Activated naive CD4-positive, alpha-beta T cell treated with anti-CD3 and anti-CD28 coated beads, Interleukin-2, amount 50 U/mL, for 16 hours (primary cell): ENCODE data around the gene DCTN2.

ENCODE experiments used
- DNase-seq: peaks from one replicate; pipeline ENCODE4 v3.0.0-alpha.2; 2020

DCTN2 gene

DNA sequence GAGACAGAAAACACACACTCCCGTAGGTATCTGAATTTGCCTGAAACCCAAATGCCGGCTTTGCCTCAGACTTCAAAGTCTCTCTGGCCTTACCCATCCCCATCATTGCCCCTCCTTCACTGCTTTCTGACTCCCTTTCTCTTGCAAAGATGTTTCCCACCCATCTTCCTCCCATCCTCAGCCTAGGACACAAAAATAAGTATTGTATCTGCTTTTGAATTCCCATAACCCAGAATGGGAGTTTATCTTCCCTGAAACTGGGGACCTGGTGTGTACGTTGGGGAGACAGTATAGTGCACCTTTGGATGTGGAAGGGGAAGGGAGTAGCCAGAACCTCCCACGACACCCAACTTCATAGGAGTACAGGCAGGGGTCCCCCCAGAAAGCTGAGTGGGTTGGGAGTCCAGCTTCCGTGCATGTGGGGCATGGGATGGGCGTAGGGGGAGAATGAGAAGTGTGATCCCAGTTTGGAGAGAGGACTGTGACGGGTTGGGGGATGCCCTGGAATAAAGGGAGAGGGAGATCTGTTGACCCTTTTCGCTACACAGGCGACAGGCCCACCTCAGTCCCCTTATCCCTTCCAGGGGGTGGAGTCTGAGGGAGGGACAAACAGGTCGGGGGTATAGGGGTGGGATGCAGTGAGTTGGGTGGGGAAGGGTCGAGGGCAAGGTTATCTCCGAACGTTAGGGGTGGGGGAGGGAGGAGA lies 2.4 kb upstream of the DCTN2 start:
- no peak for DNase-seq

- DNase-seq = no peak
These were observed 1.5 kb upstream of the DCTN2 start for GRCh38 chr12:57548488-57548887.

GRCh38 chr12:57548013-57548315 lies 972 bp upstream of the DCTN2 start:
- no peak for DNase-seq

DNA sequence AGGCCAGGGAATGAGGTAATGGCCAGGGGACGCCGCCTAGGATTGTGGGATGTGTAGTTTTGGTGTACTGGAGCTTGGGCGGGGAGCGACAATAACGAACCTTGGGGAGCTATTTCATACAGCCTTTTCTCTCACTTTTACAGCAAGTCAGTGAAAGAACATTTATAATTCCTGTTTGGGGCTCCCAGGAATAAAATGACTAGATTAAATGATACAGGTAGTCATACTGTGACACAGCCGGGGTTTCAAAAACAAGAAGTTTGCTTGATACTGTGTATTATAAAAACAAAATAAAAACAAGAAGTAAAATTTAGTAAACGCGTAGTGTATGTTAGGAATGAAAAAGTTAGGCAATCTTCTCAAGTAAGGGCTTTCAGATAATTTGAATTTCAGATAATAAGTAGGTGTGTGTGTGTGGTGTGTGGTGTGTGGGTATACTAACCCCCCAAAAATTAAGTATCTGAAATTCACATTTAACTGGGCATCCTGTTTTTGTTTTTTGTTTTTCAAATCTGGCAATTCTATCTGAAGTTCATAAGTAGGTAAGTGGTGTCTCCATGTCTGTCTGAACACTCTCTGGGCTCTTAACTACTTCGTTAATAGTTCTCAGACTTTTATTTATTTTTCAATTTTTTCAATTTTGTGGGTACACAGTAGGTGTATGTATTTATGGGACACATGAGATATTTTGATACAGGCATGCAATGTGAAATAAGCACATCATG lies 458 bp upstream of the DCTN2 start:
- DNase-seq = no peak

DNA sequence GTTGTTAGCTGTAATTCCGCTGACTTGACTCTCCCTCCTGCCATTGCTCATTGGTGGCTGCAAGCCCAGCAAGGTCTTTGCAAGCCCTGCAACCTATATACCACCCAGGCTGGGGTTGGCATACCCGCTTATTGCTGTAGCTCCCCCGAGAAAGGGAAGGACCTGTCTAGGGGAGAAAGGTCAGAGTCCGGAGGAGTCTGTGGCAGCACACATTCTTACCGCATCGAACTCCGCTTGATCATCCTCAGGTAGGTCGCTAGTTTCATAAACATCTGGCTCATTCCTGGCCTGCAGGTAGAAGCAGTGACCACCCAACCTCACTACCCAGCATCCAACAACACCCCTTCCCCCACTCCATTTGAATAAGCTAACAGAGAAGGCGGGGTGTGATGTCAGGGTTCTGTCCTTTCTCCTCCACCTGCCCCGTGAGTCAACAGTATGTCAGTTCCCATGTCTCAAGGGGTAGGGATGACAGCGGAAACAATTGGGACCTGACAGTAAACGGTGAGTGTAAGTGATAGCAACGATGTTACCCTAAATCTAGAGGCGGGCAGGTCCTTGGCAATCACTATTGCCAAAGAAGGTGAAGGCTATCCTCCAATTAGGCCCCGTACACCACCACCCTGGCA lies 1.1 kb downstream of the DCTN2 start:
- no peak for DNase-seq

- no peak for DNase-seq
These were observed 3.4 kb downstream of the DCTN2 start for GRCh38 chr12:57543581-57543980.

DNA sequence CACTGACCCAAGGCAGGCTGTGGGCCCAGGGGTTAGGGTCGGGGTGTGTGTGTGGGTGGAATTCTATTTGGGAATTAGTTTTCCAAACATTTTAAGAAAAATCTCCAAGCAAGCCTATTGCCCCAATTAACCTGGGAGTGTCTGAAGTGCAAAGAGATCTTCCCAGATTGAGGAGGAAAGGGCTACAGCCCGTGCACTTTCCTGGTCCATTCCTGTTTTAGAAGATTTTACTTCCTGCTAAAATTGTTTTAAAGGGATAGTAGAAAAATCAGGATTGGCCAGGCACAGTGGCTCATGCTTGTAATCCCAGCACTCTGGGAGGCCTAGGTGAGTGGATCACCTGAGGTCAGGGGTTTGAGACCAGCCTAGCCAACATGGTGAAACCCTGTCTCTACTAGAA lies 5.3 kb downstream of the DCTN2 start:
- no peak for DNase-seq

DNA sequence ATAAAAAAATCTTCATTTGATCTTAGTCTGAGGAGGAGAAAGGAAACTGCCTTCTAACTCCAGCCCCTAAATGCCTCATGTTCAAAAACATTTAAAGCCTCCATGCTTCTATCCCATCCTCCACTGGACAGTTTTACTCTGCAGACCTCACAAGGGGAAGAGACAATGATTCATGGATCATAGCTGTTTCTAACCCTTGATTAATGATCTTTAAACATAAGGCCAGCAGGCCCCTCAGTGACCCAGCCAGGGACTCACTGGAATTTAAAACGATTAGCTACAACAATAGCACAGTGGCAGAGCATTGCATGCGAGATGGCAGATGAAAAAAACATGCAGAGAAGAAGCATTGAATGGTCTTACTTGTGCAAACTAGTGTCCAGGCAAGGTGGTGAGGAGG lies 6.0 kb downstream of the DCTN2 start:
- no peak for DNase-seq

GRCh38 chr12:57539134-57539768 lies 7.7 kb downstream of the DCTN2 start:
- DNase-seq = no peak

- DNase-seq = no peak
These were observed 10.4 kb downstream of the DCTN2 start for GRCh38 chr12:57536597-57536942.

- DNase-seq = no peak
These were observed 11.0 kb downstream of the DCTN2 start for GRCh38 chr12:57535764-57536596.

GRCh38 chr12:57534991-57535543 lies 11.9 kb downstream of the DCTN2 start:
- no peak for DNase-seq

- DNase-seq = no peak
These were observed 12.7 kb downstream of the DCTN2 start for GRCh38 chr12:57534250-57534649.

GRCh38 chr12:57533108-57533507 lies 13.9 kb downstream of the DCTN2 start:
- no peak for DNase-seq

DNA sequence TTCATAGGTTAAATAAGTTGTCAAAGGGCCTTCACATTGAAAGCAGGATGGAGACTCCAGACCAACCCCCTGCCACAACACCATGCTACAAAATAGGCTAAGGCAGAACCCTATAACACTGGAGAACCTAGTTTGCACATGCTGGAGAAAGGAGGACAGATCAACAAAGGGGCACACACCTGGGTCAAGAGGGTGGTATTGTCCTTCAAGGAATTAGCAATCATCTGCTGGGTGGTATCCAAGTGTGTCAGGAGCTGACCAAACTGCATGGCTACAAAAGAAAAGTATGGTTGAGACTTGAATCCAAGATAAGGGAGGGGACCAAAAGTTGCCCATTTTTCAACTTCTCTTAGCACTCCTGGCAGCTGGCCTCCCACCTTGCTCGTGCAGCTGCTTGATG lies 15.2 kb downstream of the DCTN2 start:
- no peak for DNase-seq

- DNase-seq = no peak
These were observed 16.4 kb downstream of the DCTN2 start for GRCh38 chr12:57530396-57531142.

- no peak for DNase-seq
These were observed 17.2 kb downstream of the DCTN2 start for GRCh38 chr12:57529831-57530230.

DNA sequence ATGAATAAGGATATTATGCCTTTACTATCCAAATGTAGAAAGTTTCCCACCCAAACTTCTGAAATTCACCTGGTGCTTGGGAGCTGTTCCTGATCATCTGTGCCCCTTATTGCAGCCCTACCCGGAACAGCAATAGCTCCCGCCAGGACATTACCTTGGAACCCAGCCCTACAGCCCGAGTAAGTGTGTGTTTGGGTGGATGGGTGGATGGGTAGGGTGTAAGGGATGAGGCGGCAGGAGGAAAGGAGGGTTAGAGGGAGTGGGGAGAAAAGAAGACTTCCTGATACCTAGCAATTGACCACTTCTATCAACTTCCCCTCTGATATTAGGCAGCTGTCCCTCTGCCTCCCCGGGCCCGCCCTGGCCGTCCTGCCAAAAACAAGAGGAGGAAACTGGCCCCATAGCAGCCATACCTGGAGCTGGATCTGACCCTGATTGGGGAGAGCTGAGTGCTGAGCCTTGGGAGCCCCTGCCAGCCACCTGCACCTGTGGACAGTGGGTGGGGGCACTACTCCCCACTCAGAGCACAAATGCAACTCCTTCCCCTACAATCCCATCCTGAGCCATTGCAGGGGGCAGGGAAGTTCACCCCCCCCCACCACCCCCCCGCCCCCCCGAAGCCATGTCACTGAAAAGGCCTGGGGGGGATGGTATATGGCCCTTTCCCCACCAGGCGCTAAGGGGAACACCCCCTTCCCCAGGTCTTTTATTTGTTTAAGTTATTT lies 18.0 kb downstream of the DCTN2 start:
- no peak for DNase-seq

GRCh38 chr12:57528176-57528575 lies 18.8 kb downstream of the DCTN2 start:
- no peak for DNase-seq

- no peak for DNase-seq
These were observed 19.8 kb downstream of the DCTN2 start for GRCh38 chr12:57527184-57527583.

- no peak for DNase-seq
These were observed 20.4 kb downstream of the DCTN2 start for GRCh38 chr12:57526477-57527126.
